GM21381 (cell line): Measurements from ENCODE around the gene NR2C1.
"Not testable (repeated sequence)": the region's sequence is repeated elsewhere in the genome, so short reads cannot be mapped to it uniquely, and the experiment has no call there.

Experiments used
- ATAC-seq: cut with Tn5 transposase; IDR thresholded peaks from one replicate; pipeline ENCODE4 v1.9.1; 2021; ENCODE audit warnings: mild to moderate bottlenecking, moderate library complexity; ENCODE audit not compliant: unreplicated experiment

NR2C1 gene

GRCh38 chr12:95072900-95073697 is at the start of gene NR2C1:
Gene NR2C1 (minus strand): TSS chr12:95073618. CDS start chr12:95067384, 6,234 bp downstream.
- peak; percentile 92 for ATAC-seq

DNA sequence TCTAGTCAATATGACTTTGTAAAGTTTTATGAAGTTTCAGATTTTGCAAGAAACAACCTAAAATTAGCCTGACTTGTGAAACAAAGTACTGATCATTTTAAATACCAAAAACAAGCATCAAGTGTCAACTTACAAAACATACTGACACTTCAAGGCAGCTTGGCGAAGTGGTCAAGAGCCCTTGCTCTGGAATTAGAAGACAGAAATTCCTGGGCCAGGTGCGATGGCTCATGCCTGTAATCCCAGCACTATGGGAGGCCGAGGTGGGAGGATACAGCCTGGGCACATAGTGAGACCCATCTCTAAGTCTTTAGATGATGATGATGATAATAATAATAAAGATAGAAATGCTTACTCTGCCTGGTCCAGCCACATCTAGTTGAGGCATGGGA is 45.4 kb upstream of the NR2C1 start:
- no peak for ATAC-seq

GRCh38 chr12:95118138-95118787 is 44.8 kb upstream of the NR2C1 start:
- ATAC-seq = no peak

GRCh38 chr12:95117178-95117599 is 43.8 kb upstream of the NR2C1 start:
- ATAC-seq = no peak

- ATAC-seq = no peak
Observed at GRCh38 chr12:95116773-95117172, 43.4 kb upstream of the NR2C1 start.

- no peak for ATAC-seq
Observed at GRCh38 chr12:95116341-95116740, 42.9 kb upstream of the NR2C1 start.

DNA sequence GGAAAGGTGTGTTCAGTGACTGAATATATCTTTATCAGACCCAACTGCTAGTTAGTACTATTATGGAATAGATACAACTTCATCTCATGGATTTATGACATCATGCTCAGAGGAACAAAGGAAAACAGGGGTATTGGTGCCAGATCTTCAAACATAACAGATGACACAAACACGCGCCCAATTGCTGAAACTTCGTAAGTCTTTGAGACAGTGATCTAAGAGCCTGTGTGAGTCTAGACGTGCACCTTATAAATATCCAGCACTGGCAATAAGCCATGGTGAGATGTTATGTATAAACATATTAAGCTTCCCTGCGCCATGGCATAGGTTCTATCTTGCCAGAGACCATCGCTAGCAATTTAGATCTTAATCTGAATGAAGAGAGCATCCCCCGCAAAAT is 42.2 kb upstream of the NR2C1 start:
- no peak for ATAC-seq

- no peak for ATAC-seq
Observed at GRCh38 chr12:95114766-95115405, 41.5 kb upstream of the NR2C1 start.

DNA sequence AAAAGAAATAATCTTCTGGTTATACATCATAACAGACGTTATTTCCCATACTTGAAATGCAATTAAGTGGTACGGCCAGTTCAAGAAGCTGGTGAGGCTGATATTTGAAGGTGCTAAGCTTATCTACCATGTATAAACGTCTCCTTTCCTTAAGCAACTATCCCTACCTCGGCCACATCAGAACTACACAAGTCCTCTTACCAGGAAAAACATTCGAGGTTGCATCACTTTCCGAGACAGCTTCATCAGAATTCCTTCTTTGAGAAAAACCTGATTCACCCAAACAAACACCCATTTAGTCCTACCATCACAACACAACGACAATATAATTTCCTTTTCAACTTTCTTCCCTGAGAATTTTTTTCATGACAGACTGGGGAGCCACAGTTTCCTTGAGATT is 33.9 kb upstream of the NR2C1 start:
- ATAC-seq = no peak

DNA sequence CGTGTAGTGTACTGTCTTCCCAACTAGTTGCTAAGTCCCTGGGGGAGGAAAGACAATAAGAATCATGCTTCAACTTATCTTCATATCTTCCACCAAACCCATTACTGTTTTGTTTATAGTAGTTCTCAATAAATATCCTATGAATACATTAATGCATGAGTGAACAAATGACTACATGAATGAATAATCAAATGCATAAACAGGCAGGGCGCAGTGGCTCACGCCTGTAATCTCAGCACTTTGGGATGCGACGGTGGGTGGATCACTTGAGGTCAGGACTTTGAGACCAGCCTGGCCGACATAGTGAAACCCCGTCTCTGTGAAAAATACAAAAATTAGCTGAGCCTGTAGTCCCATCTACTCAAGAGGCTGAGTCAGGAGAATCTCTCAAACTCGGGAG is 32.1 kb upstream of the NR2C1 start:
- ATAC-seq = no peak

GRCh38 chr12:95104919-95105452 is 31.6 kb upstream of the NR2C1 start:
- no peak for ATAC-seq

GRCh38 chr12:95102916-95103671 is 29.7 kb upstream of the NR2C1 start:
- ATAC-seq = peak; percentile 96

GRCh38 chr12:95101957-95102356 is 28.5 kb upstream of the NR2C1 start:
- ATAC-seq = not testable (repeated sequence)

DNA sequence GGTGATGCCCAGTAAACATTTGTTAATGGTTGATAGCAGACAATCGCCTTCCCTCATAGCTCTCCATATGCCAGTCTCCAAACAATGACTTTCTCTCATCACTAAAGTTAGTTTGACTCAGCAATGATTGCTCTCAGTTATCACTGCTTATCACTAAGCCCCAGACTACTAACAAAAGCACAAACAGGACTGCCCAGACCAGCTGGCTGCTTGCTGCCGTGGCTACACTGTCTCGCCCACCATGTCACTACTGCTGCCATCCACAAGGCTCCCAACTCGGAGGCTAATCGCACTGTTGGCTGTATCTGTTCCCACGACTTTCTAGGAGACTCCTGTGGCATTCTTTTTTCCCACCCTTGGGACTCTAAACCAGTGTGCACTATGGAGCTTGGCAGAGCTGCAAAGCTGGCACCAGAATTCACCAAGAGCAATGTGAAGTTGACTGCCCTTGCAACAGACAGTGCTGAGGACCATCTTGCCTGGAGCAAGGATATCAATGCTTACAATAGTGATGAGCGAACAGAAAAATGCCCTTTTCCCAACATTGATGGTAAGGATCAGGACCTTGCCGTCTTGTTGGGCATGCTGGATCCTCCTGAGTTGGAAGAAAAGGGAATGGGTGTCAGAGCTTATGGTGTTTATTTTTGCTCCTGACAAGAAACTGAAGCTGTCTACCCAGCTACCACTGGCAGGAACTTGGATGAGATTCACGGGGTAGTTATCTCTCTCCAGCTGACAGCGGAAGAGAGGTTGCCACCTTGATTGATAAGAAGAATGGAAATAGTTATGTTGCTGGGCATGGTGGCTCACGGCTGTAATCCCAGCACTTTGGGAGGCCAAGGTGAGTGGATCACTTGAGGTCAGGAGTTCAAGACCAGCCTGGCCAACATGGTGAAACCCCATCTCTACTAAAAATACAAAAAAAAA is 27.1 kb upstream of the NR2C1 start:
- ATAC-seq = no peak

DNA sequence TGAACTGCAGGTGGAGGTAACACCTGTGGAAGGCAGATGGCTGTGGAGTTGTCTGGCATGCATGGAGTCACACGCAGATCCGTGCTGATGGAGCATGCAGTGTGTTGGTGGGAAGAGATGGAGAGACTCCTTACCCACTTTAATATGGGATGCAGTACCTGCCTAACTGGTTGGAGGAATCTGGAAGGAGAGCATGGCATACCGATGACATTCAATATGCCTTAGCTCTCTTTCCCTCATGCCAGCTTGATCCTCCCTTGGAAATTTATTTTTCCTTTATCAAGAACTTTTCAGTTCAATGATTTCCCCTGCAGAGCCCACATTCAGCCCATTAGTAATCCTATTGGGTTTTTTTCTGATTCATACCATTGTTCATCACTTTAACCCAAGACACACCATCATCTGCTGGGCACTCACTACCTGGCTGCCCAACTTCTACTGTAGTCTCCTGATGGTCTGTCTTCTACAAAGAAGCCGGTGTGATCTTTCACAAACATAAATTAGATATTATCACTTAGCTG is 25.9 kb upstream of the NR2C1 start:
- ATAC-seq = no peak

- no peak for ATAC-seq
Observed at GRCh38 chr12:95096852-95097251, 23.4 kb upstream of the NR2C1 start.

GRCh38 chr12:95096378-95096777 is 23.0 kb upstream of the NR2C1 start:
- ATAC-seq = no peak

DNA sequence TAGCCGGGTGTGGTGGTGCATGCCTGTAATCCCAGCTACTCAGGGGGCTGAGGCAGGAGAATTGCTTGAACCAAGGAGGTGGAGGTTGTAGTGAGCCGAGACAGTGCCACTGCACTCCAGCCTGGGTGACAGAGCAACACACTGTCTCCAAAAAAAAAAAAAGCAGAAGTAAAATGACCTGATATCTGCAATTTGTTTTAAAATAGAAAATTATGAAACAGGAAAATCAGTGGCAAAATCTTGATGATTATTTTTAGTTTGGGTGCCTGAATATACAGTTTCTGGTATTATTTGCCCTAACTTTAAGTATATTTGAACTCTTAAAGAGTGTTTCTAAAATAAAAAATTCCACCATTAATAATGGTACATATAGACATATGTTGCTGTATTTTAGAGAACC is 22.4 kb upstream of the NR2C1 start:
- not testable (repeated sequence) for ATAC-seq

GRCh38 chr12:95089462-95089861 is 16.0 kb upstream of the NR2C1 start:
- no peak for ATAC-seq

GRCh38 chr12:95088379-95088778 is 15.0 kb upstream of the NR2C1 start:
- ATAC-seq = no peak
